Activated T-helper 17 cell treated with anti-CD3 and anti-CD28 coated beads, Interleukin-2, amount 50 U/mL, for 72 hours (primary cell): ENCODE results near the gene AP2A1. TPM values are rescaled to one million over a fixed set of nuclear protein-coding genes. Genes with fewer than 3 reads are reported as not detected.

Experiments used
- ATAC-seq: fragments of 150-1000 bp; cut with Tn5 transposase; replicated peaks from 2 replicates; pipeline ENCODE4 v1.10.0; 2021; ENCODE audit warnings: mild to moderate bottlenecking, moderate library complexity
- H3K27ac Mint-ChIP-seq: one replicate; pipeline ENCODE4 v1.8.0; 2022; ENCODE audit warnings: mixed read lengths
- H3K27me3 Mint-ChIP-seq: one replicate; pipeline ENCODE4 v1.8.0; 2022; ENCODE audit warnings: mixed read lengths
- H3K36me3 Mint-ChIP-seq: one replicate; pipeline ENCODE4 v1.8.0; 2022; ENCODE audit warnings: low read depth, mild to moderate bottlenecking, mixed read lengths
- H3K4me1 Mint-ChIP-seq: one replicate; pipeline ENCODE4 v1.8.0; 2022; ENCODE audit warnings: mixed read lengths
- H3K4me3 Mint-ChIP-seq: one replicate; pipeline ENCODE4 v1.8.0; 2022; ENCODE audit warnings: mild to moderate bottlenecking, mixed read lengths
- H3K9me3 Mint-ChIP-seq: one replicate; pipeline ENCODE4 v1.8.0; 2022; ENCODE audit warnings: mixed read lengths
- total RNA-seq, 2 donors: library from RNA; stranded (reverse); gene quantifications; one replicate each; pipeline ENCODE4 v1.2.3, GENCODE V29; 2022

AP2A1 gene
- total RNA-seq, 2 donors from 2014 or later: 77.5 to 87.0 TPM

DNA sequence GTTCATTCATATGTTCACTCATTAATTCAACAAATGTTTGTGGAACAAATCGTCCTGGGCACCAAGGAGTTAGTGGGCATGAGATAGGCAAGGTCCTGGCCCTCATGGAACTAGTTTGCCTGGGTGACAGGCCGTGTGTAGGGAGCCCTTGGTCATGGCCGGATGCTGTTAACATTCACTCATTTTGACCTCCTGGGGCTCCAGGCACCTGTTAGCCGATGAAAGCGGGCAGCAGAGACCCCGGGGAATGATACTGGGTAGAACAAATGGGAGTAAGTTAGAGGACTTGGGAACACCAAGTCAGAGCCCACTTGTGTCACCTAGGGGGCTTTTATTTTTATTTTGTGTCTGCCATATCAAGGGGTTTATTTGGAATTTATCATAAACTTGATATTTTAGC is 57.9 kb downstream of the AP2A1 start:
- Mint-ChIP-seq H3K27me3 (no peaks in the 10 kb centered on the region), H3K4me1 (peaks cover 4% of the 10 kb centered on the region), H3K4me3 (no peak overlapping the region), H3K9me3 (no peaks in the 10 kb centered on the region), H3K36me3 (peaks cover 22% of the 10 kb centered on the region), H3K27ac (no peak overlapping the region)
- ATAC-seq: no peak

DNA sequence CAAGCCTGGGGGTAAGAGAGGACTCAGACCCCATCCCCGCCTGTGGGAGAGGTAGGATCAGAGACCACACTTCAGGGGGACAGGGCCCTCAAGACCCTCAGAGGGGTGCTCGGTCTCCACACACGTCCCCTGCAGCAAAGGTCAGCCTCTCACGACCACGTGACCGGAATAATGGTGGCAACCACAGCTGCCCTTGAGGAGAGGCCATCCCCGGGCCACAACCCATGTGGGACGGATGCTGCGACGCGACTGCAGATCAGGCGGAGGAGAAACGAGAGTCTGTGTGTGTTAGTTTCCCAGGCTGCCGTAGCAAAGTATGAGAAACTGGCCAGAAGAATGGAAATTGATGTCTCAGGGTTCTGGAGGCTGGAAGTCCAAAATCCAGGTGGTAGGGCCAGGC is 60.2 kb downstream of the AP2A1 start:
- Mint-ChIP-seq H3K4me3 (no peak overlapping the region), H3K27ac (no peak overlapping the region), H3K4me1 (peaks cover 4% of the 10 kb centered on the region), H3K9me3 (no peaks in the 10 kb centered on the region), H3K36me3 (peaks cover 22% of the 10 kb centered on the region), H3K27me3 (no peaks in the 10 kb centered on the region)
- ATAC-seq: no peak

GRCh38 chr19:49829200-49829599 is 62.4 kb downstream of the AP2A1 start:
- H3K27me3 Mint-ChIP-seq: no peaks in the 10 kb centered on the region
- no peaks in the 10 kb centered on the region for H3K9me3 Mint-ChIP-seq
- peaks cover 34% of the 10 kb centered on the region for H3K36me3 Mint-ChIP-seq
- H3K4me1 Mint-ChIP-seq: no peaks in the 10 kb centered on the region
- no peak for ATAC-seq
- H3K27ac Mint-ChIP-seq: no peak overlapping the region
- no peak overlapping the region for H3K4me3 Mint-ChIP-seq

GRCh38 chr19:49829721-49830120 is 62.9 kb downstream of the AP2A1 start:
- Mint-ChIP-seq H3K9me3 (no peaks in the 10 kb centered on the region), H3K27me3 (no peaks in the 10 kb centered on the region), H3K27ac (no peak overlapping the region)

GRCh38 chr19:49830766-49831165 is 64.0 kb downstream of the AP2A1 start:
- Mint-ChIP-seq H3K9me3 (no peaks in the 10 kb centered on the region), H3K27me3 (no peaks in the 10 kb centered on the region), H3K4me1 (no peaks in the 10 kb centered on the region), H3K36me3 (peaks cover 47% of the 10 kb centered on the region), H3K27ac (no peak overlapping the region), H3K4me3 (no peak overlapping the region)
- ATAC-seq: no peak

More at GRCh38 chr19:49829721-49830120, 62.9 kb downstream of the AP2A1 start:
- no peak overlapping the region for H3K4me3 Mint-ChIP-seq
- no peak for ATAC-seq
- no peaks in the 10 kb centered on the region for H3K4me1 Mint-ChIP-seq
- H3K36me3 Mint-ChIP-seq: peaks cover 39% of the 10 kb centered on the region

DNA sequence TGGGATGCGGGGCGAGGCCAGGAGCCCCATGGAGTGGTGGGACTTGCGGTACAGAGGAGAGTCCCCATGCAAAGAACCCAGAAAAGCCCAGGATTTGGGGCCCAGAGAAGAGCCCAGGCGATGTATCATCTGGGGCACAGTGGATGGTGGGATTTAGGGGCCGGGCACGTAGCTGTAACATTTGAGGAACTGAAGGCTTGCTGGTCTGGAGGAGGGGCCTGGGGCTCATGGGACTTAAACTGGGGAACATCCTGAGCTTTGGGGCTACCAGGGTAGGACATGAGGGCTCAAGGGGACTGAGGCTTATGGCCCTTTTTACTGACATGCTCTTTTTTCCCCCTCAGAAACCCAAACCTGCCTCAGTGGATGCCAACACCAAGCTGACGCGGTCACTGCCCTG is 64.8 kb downstream of the AP2A1 start:
- Mint-ChIP-seq H3K9me3 (no peaks in the 10 kb centered on the region), H3K36me3 (peaks cover 47% of the 10 kb centered on the region), H3K27me3 (no peaks in the 10 kb centered on the region), H3K4me3 (no peak overlapping the region), H3K4me1 (no peaks in the 10 kb centered on the region), H3K27ac (no peak overlapping the region)
- ATAC-seq: no peak

DNA sequence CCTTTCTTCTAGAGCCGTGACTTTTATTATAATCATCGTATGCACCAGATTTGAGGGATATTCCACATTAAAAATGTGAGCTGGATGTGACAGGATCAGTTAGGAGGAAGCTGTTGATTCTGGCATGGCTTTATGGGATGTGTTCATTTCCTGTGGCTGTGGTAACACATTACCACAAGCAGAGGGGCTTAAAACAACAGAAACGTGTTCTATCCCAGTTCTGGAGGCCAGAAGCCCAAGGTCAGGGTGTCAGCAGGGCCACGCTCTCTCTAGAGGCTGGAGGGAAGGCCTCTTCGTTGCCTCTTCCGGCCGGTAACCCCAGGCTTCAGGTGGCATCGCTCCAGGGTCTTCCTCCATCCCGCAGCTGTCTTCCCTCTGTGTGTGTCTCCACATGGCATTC is 65.8 kb downstream of the AP2A1 start:
- H3K4me1 Mint-ChIP-seq: no peaks in the 10 kb centered on the region

DNA sequence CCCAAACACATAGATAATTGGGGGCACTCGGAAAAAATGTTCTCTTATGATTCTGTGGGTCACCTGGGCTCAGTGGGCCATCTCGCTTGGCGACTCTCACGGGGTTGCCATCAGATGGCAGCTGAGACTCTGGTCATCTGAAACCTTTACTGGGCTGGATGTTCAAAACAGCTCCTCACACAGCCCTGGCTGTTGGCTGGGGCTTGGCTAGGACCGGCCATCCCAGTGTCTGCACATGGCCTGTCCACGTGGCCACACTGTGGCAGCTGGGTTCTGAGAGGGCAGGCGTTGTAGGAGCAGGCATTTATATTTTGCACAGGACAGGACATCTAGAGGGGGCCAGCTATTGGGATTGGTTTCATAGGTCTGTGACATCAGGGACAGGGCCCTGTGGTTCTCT is 66.8 kb downstream of the AP2A1 start:
- H3K27me3 Mint-ChIP-seq: no peaks in the 10 kb centered on the region
- no peaks in the 10 kb centered on the region for H3K9me3 Mint-ChIP-seq
- H3K4me1 Mint-ChIP-seq: peaks cover 3% of the 10 kb centered on the region
- H3K4me3 Mint-ChIP-seq: no peak overlapping the region
- H3K27ac Mint-ChIP-seq: no peak overlapping the region
- H3K36me3 Mint-ChIP-seq: peaks cover 56% of the 10 kb centered on the region
- no peak for ATAC-seq

More for the DNA sequence above, 65.8 kb downstream of the AP2A1 start:
- Mint-ChIP-seq H3K9me3 (no peaks in the 10 kb centered on the region), H3K36me3 (peaks cover 49% of the 10 kb centered on the region), H3K4me3 (no peak overlapping the region), H3K27ac (no peak overlapping the region), H3K27me3 (no peaks in the 10 kb centered on the region)
- ATAC-seq: no peak

DNA sequence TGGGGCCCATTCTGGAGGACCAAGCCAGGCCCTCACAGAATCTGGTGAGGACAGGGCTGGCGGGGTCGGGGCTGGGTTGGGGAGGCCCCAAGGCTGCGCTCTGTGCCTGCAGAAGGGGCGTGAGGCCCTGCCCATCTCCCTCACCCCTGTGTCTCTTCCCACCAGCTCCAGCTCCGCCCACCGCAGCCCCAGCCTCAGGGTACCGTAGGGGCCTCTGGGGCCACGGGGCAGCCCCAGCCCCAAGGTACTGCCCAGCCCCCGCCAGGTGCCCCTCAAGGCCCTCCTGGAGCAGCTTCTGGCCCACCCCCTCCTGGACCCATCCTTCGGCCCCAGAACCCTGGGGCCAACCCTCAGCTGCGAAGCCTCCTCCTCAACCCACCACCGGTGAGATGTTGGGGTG is 68.8 kb downstream of the AP2A1 start:
- H3K27ac Mint-ChIP-seq: no peak overlapping the region
- no peak overlapping the region for H3K4me3 Mint-ChIP-seq
- no peaks in the 10 kb centered on the region for H3K9me3 Mint-ChIP-seq
- peaks cover 75% of the 10 kb centered on the region for H3K36me3 Mint-ChIP-seq
- H3K4me1 Mint-ChIP-seq: peaks cover 5% of the 10 kb centered on the region
- no peak for ATAC-seq
- no peaks in the 10 kb centered on the region for H3K27me3 Mint-ChIP-seq

GRCh38 chr19:49836176-49837008 is 69.6 kb downstream of the AP2A1 start:
- Mint-ChIP-seq H3K36me3 (peaks cover 74% of the 10 kb centered on the region), H3K9me3 (no peaks in the 10 kb centered on the region), H3K4me3 (no peak overlapping the region), H3K4me1 (peaks cover 5% of the 10 kb centered on the region), H3K27ac (no peak overlapping the region), H3K27me3 (no peaks in the 10 kb centered on the region)
- no peak for ATAC-seq

- H3K4me1 Mint-ChIP-seq: peaks cover 5% of the 10 kb centered on the region
- no peaks in the 10 kb centered on the region for H3K9me3 Mint-ChIP-seq
- no peaks in the 10 kb centered on the region for H3K27me3 Mint-ChIP-seq
- no peak overlapping the region for H3K4me3 Mint-ChIP-seq
- no peak for ATAC-seq
- H3K36me3 Mint-ChIP-seq: peaks cover 71% of the 10 kb centered on the region
- H3K27ac Mint-ChIP-seq: no peak overlapping the region
Measured at GRCh38 chr19:49837009-49837310, 70.2 kb downstream of the AP2A1 start.

DNA sequence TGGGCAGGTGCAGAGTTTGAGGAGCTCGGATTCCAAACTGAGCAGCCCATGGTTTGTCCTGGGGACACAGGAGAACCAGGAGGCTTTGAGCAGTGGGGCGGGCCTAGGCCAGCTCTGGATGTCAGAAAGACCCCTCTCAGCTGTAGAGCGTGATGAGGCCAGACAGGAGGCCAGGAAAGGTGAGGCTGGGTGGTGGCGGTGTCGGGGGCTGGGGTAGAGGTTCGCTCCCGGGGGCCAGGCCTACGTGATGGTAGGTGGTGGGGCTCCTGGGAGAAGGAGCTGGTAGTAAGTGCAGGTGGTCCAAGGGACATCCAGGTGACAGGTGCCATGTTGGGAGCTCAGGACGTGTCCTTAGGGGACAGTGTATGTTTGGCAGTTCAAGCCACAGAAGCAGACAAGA is 70.6 kb downstream of the AP2A1 start:
- ATAC-seq: no peak
- H3K36me3 Mint-ChIP-seq: peaks cover 66% of the 10 kb centered on the region
- no peaks in the 10 kb centered on the region for H3K27me3 Mint-ChIP-seq
- H3K27ac Mint-ChIP-seq: no peak overlapping the region
- no peak overlapping the region for H3K4me3 Mint-ChIP-seq
- no peaks in the 10 kb centered on the region for H3K9me3 Mint-ChIP-seq
- H3K4me1 Mint-ChIP-seq: peaks cover 5% of the 10 kb centered on the region

GRCh38 chr19:49838885-49839588 is 72.2 kb downstream of the AP2A1 start:
- ATAC-seq: no peak

DNA sequence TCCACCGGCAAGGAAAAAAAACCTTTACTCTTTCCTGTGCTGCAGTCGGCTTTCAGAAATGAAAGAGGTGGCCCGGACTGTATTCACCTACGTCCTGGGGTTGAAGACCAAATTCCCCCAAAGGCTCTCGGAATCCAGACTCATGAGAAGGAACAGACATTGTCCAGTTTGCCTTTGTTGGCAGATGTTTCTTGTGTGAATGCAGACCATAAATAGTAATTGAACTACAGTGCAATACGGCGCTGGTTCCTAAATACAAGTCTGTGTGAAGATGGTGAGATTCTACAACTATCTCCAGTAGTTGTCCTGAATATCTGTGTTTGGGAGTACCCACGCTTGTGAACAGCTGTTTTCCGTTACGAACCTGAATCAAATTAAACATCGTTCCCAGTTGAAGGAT is 72.9 kb downstream of the AP2A1 start:
- Mint-ChIP-seq H3K27me3 (no peaks in the 10 kb centered on the region), H3K4me1 (peaks cover 5% of the 10 kb centered on the region), H3K4me3 (no peak overlapping the region), H3K9me3 (no peaks in the 10 kb centered on the region), H3K36me3 (peaks cover 44% of the 10 kb centered on the region), H3K27ac (no peak overlapping the region)
- ATAC-seq: no peak

More at GRCh38 chr19:49838885-49839588, 72.2 kb downstream of the AP2A1 start:
- H3K27ac Mint-ChIP-seq: no peak overlapping the region
- no peaks in the 10 kb centered on the region for H3K27me3 Mint-ChIP-seq
- peaks cover 50% of the 10 kb centered on the region for H3K36me3 Mint-ChIP-seq
- H3K9me3 Mint-ChIP-seq: no peaks in the 10 kb centered on the region
- no peak overlapping the region for H3K4me3 Mint-ChIP-seq
- peaks cover 5% of the 10 kb centered on the region for H3K4me1 Mint-ChIP-seq

DNA sequence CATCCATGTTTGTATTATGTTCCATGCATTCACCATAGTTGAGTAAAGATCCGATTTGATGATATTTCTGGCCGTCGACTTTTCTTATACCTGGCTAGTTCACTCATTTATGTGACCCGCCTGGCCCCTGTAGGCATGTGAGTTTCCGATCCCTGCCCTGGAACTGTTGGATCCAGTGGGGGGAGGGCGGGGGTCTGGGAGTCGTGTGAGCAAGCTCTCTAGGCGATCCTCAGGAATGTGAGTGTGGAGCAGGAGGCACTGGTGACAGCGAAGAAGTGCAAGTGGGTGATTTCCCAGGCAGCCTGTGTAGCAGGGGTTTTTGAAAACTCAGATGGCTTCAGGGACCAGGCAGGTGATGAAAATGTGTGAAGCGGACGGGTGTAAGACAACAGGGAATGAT is 73.5 kb downstream of the AP2A1 start:
- no peaks in the 10 kb centered on the region for H3K27me3 Mint-ChIP-seq
- H3K36me3 Mint-ChIP-seq: peaks cover 38% of the 10 kb centered on the region
- H3K9me3 Mint-ChIP-seq: no peaks in the 10 kb centered on the region
- H3K4me1 Mint-ChIP-seq: peaks cover 5% of the 10 kb centered on the region
- no peak overlapping the region for H3K4me3 Mint-ChIP-seq
- peak overlapping the region; percentile 39 for H3K27ac Mint-ChIP-seq
- no peak for ATAC-seq
